NB4 (cell line): Measurements from ENCODE around the gene ZNF18.

Experiments used
- DNase-seq: peaks from one replicate; pipeline ENCODE4 v3.0.0; 2010; ENCODE audit warnings: low read depth
- H3K4me3 ChIP-seq: one replicate; pipeline ENCODE4 v1.5.1; 2011; ENCODE audit warnings: mild to moderate bottlenecking, low read depth, low read length, moderate library complexity
- CTCF ChIP-seq: IDR thresholded peaks from one replicate; pipeline ENCODE4 v1.5.1; 2012; ENCODE audit warnings: low read depth, low read length
- MAX ChIP-seq: IDR thresholded peaks from 2 replicates; pipeline ENCODE4 v1.6.1; 2011; ENCODE audit warnings: low read depth, low read length
- MYC ChIP-seq: IDR thresholded peaks from 2 replicates; pipeline ENCODE4 v1.6.1; 2011; ENCODE audit warnings: low read depth, low read length
- POLR2A ChIP-seq: IDR thresholded peaks from 2 replicates; pipeline ENCODE4 v1.6.1; 2011; ENCODE audit warnings: mild to moderate bottlenecking; ENCODE audit not compliant: insufficient read length; ENCODE audit errors: extremely low read depth

Gene ZNF18

GRCh38 chr17:11997147-11997971, at the start of gene ZNF18:
Gene ZNF18 (minus strand): TSS chr17:11997475. CDS start chr17:11992829, 4,646 bp downstream.
- peak; percentile 97 for DNase-seq
- TF ChIP-seq MYC (peak; percentile 61), CTCF (no peak), POLR2A (peak; percentile 88)
- peak within 1 kb of the TSS; percentile 75 for H3K4me3 ChIP-seq

- TF ChIP-seq MAX (no peak), MYC (no peak), POLR2A (no peak), CTCF (no peak)
- H3K4me3 ChIP-seq, result no peak overlapping the region
- DNase-seq, result no peak
Measured at GRCh38 chr17:12046786-12047185, 49.5 kb upstream of the ZNF18 start.

- TF ChIP-seq CTCF (no peak), MAX (no peak), MYC (no peak), POLR2A (no peak)
- H3K4me3 ChIP-seq, result no peak overlapping the region
- no peak for DNase-seq
Measured at GRCh38 chr17:12043702-12044101, 46.4 kb upstream of the ZNF18 start.

GRCh38 chr17:12041312-12041711, 44.0 kb upstream of the ZNF18 start:
- TF ChIP-seq POLR2A, result no peak
- no peak for TF ChIP-seq CTCF
- TF ChIP-seq MAX, result no peak
- no peak for TF ChIP-seq MYC
- DNase-seq, result peak; percentile 43
- no peak overlapping the region for H3K4me3 ChIP-seq

GRCh38 chr17:12040478-12040877, 43.2 kb upstream of the ZNF18 start:
- TF ChIP-seq MAX (no peak), CTCF (no peak)
- H3K4me3 ChIP-seq, result no peak overlapping the region
- DNase-seq, result no peak
